Activated T-cell treated with anti-CD3 and anti-CD28 coated beads for 24 hours (primary cell): ENCODE results near the gene IL11RA.

Experiments used
- DNase-seq: peaks from one replicate; pipeline ENCODE4 v3.0.0-alpha.2; 2020; ENCODE audit warnings: low read depth

Gene IL11RA

GRCh38 chr9:34654323-34655051, 2.5 kb downstream of the IL11RA start:
- DNase-seq, result no peak

GRCh38 chr9:34655394-34655793, 3.4 kb downstream of the IL11RA start:
- DNase-seq, result no peak

DNA sequence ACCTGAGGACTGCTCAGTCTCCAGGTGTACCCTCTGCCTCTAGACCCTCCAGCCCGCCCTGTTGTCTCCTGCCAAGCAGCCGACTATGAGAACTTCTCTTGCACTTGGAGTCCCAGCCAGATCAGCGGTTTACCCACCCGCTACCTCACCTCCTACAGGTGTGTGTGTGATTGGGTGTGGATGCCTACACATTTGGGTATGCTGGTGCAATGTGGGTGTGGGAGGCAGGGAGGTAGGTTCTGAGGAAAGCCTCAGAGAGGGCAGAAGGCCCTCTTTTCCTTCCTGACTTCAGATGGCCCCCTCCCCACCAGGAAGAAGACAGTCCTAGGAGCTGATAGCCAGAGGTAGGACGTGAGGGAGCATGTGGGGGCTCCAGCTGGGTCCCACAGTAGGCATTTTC, 5.0 kb downstream of the IL11RA start:
- no peak for DNase-seq

- DNase-seq, result no peak
Measured at GRCh38 chr9:34658461-34658860, 6.5 kb downstream of the IL11RA start.

DNA sequence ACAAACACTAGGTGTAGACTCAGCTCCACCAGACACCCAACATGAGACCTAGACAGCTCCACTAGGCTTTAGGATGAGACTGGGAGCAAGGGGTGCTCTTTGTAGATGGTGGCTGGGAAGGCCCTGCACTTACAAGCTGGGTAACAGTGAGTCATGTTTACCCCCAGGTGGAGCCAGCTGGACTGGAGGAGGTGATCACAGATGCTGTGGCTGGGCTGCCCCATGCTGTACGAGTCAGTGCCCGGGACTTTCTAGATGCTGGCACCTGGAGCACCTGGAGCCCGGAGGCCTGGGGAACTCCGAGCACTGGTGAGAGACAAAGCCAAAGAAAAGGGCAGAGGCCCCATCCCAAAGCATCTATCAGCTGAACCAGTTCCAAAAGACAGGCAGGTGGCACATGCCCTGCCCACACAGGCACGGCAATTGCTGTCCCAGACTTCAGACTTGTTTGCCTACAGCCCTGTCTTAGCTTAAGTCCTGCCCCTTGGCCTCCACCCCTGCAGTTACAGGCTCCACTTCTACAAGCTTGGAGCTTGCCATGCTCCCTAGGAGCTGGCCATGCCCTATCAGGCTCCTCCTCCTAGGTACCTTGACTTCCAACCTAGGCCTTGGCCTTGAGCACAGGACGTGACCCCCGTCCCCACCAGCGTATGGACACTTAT, 7.7 kb downstream of the IL11RA start:
- no peak for DNase-seq

DNA sequence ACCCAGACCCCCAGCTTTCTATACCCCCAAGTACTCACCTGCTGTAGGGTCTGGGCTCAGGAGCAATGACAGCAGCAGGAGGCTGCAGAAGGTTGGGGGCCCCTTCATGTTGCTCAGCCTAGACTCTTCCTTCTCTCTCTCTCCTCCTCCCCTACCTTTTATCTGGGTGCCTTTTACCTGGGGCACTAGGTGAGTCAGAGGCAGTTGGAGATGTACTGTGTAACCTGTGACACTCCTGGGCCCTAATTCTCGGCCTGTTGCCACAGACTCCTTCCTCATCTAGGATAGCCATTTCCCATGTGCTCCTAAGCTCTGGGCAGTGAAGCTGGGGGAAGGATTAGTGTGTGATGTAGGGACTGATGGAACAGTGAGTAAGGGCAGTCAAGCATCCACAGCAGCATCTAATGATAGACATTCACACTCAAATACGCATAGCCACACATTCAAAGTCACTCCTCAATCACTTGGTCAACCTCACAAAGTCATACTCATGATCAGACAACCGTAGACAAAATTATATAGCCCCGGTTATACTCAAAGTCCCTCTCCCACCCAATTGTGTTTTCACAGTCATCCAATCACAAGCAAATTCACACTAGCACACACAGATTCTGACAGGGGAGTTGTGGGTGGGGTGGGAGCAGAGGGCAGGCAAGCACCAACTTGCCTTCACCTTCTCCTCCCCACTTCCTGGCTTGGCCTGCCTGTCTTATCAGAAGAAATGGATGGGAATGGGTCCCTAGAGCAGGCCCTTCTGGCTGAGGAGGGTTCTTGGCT, 10.7 kb downstream of the IL11RA start, which contains the start of gene CCL27:
CCL27 (minus strand) TSS at position 132 of the 777 bp plus-strand sequence; CDS start at position 108, 24 bp downstream.
- DNase-seq, result no peak

DNA sequence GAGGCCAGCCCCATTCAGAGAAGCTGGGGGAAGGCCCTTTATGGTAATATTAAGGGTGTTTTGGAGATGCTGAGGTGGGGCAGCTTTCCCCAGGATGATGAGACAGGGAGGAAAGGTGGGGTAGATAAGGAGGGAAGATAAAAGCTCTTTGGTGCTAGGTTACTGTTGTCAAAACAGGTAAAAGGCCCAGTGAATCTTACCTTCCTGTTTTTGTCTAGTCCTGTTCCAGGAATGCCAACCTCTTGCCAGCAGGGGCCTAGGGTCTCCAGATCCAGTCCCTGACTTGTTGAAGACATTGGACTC, 11.3 kb downstream of the IL11RA start:
- no peak for DNase-seq

DNA sequence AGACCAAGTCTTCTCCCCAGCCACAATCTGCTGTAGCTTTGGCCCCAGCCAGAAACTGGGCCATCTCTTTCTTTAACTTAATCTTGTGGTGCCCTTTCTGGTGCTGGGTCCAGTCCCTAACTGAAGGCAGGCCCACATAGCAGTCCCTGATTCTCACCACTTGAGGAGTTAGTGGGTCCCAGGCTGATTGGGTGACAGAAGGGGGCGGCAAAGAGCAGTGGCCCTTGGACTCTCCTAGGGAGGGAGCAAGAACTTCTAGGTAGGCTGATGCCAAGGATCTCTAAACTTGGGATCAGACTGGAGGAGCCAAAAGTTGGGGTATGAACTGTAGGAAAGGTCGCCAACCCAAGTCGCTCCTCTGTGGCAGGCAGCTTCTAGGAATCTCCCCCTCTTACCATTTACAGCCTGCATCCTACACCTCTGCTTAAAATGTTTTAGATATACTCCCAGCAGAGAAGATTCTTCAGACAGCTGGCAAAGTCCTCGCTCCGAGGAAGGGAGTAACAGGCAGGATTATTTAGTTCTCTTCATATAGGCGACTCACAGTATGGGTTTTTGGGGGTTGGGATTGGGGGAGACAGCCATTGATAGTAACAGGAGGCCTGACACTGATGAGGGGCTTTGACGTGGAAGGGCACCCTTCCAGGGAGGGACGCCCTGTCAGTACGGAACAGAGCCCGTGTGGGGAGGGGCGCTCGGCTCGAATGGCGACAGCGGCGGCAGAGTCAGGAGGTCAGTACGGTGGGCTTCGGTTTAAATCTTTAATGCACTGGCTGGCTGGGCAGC, 12.5 kb downstream of the IL11RA start:
- DNase-seq, result peak; percentile 62

GRCh38 chr9:34665067-34665380, 13.0 kb downstream of the IL11RA start:
- DNase-seq, result no peak

GRCh38 chr9:34665381-34666250, 13.6 kb downstream of the IL11RA start:
- peak; percentile 76 for DNase-seq

DNA sequence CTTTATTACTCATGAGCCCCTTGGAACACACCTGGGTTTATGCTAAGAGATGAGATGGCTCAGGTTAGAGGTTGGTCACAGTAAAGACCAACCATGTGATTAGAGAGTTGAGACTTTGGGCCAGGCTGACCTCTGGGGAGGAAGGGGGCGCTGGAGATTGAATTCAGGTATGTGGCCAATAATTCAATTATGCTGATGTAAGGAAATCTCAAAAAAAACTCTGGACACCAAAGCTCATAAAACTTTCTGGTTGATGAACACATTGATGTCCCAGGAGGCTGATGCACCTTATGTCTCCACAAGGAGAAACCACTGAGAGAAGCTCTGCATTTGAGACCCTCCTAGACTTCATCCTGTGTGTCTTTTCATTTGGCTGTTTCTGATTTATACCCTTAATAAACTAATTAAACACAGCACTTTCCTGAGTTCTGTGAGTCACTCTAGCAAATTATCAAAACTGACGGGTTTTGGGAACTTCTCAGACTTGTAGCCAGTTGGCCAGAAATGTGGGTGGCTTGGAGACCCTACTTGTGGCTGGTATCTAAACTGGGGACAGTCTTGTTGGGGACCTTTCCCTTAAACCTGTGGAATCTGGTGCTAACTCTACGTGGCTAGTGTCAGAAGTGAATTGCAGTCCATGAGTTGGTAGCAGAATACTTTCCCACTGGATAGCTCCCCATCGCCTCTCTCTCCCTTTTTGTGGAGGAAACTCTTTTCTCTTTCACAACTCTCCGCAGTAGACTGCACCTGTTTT, 18.0 kb downstream of the IL11RA start:
- no peak for DNase-seq

DNA sequence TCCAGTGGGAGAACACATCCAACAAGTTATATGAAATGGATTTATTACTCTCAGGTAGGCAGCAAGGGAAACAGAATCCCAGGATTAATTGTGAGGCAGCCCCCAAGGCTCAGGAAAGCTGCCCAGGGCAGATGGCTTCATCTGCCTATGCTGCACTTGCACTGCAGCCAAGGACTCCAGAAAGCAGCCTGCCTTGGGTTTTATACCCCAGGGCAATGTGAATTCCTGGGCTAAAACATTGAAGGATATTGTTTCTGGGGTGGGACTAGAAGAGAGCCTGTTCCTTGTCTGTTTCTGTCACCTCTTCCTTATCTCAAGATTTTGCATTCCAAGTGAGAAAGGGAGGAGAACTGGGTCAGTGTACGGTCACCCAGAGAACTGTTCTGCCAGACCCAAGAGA, 19.3 kb downstream of the IL11RA start:
- DNase-seq, result no peak

- no peak for DNase-seq
Measured at GRCh38 chr9:34674440-34674839, 22.5 kb downstream of the IL11RA start.

DNA sequence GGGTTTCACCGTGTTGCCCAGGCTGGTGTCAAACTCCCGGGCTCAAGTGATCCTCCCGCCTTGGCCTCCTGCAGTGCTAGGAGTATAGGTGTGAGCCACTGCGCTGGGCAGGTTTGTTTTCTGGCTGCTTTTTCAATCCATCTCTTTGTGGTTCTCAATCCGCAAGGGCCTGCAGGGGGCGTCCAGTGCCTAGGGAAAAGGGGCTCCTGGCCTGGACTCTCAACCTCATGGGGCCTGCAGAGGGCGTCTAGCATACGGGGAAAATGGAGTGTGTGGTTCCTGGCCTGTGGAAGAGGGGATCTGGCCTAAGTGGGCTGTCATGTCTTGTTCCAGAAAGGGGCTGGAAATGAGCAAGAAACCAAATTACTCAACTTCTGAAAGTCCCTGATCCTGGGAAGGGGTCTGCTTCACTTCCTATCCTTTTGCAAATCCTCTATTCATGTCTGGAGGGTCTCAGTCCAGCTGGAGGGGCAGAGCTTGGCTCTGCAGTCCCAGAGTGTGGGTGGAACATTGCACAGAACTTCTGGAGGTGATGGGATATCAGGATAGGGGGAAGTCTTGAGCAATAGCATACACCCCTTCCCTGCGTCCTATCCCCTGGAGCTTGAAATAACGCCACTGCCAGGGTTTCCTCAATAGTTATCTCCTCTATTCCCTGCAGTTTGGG, 23.2 kb downstream of the IL11RA start:
- peak; percentile 46 for DNase-seq

- no peak for DNase-seq
Measured at GRCh38 chr9:34675869-34676268, 23.9 kb downstream of the IL11RA start.

DNA sequence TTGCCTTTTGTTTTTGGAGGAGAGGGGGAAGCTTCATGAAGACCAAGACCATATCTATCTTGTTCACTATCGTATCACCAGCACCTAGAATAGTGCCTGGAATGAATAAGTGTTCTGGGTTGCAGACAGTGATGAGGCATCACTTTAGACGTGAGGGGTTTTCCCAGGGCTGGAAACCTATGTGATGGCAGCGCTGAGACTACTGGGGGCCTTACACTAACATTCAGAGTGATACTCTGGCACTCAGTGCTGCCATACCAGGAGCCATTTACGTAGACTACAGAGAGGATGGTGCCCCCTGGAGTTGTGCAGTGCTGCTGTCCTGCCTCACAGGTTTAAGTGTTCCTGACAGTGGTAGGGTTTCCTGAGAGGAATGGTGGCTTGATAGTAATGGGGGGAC, 32.2 kb downstream of the IL11RA start:
- peak; percentile 23 for DNase-seq

DNA sequence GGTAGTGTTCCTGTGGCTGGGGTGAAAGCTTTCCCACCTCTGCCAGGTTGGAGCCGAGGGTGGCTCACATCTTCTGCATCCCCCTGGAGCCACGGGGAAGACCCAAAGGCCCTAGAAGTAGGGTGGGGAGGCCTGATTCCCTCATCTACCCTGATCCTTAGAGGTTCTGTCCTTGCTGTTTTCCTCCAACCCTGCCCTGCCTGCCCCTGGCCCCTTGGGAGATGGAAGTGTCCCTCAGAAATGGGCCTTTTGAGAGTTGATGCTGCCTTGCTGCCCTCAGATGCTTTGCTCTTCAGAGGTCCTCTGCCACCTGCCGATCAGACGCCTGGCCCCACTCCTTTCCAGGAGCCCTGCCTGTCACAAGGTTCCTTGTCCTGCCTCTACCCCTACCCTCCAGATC, 32.8 kb downstream of the IL11RA start:
- no peak for DNase-seq

DNA sequence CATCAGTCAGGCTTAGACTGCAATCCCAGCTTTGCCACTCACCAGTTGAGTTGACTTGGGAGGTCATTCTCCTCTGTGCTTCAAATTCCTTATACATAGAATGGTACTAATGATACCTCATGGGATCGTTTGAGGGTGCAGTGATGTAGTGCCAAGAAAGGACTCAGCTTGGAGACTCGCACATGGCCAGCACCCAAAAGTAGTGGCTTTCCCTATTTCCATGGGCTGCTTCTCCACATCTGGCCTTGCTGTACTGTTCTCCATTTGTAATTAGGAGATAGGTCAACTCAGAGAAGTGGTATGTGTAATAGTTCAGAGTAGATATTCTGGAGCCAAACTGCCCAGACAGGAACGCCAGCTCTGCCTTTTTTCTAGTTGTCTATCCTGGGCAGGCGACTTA, 33.6 kb downstream of the IL11RA start:
- no peak for DNase-seq

DNA sequence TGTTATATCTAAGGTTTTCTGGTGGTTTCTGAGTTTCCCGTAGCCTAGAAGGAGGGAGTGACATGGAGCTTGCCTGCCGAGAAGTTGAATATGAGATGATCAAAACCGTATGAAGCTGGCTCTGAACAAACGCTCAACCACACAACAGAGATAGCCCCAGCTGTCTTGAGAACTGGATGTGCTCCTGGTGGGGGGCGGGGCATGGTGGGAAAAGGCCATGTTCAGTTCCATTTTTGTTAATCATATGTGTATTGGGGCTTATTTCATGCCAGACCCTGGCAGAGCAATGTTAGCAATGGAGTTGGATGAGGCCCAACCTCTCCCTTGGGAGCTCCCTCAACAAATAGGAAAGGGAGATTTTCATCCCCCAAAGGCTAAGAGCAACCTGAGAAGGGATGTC, 34.2 kb downstream of the IL11RA start:
- DNase-seq, result no peak

GRCh38 chr9:34686732-34687131, 34.7 kb downstream of the IL11RA start:
- DNase-seq, result no peak
